Kidney (tissue), 14 donors: ENCODE results near the gene ACER3. TPM values are rescaled to one million over a fixed set of nuclear protein-coding genes. Genes with fewer than 3 reads are reported as not detected.

ENCODE experiments used
- DNase-seq, 5 donors: peaks; one replicate each; pipeline ENCODE4 v3.0.0-alpha.2; 2013 to 2020
- FAIRE-seq: peaks from 2 replicates; lab custom pipeline; 2012; peaks lifted over from hg19 to GRCh38; lab: Jason Lieb, UNC
- H3K27ac ChIP-seq, 2 donors: one replicate each; pipeline ENCODE4 v1.7.0; 2013; ENCODE audit warnings: low read depth in 2 of 2, low read length in 2 of 2, inconsistent platforms in 1 of 2
- H3K27me3 ChIP-seq: one replicate; pipeline ENCODE4 v1.7.1; 2013; ENCODE audit warnings: low read length, inconsistent platforms; ENCODE audit not compliant: control insufficient read depth, insufficient read depth
- H3K36me3 ChIP-seq, 3 donors: one replicate each; pipeline versions ENCODE4 v1.7.0 to v1.7.1; 2013; ENCODE audit warnings: low read length in 3 of 3, control low read depth in 1 of 3, inconsistent platforms in 1 of 3; ENCODE audit not compliant: insufficient read depth in 3 of 3, control insufficient read depth in 2 of 3
- H3K4me1 ChIP-seq, 3 donors: one replicate each; pipeline versions ENCODE4 v1.7.0 to v1.7.1; 2013; ENCODE audit warnings: low read length in 3 of 3, inconsistent platforms in 1 of 3, low read depth in 1 of 3; ENCODE audit not compliant: control insufficient read depth in 2 of 3, insufficient read depth in 2 of 3
- H3K4me3 ChIP-seq, 3 donors: one replicate each; pipeline versions ENCODE4 v1.7.0 to v1.8.1; 2013; ENCODE audit warnings: low read length in 3 of 3, control low read depth in 1 of 3, inconsistent platforms in 1 of 3
- H3K9ac ChIP-seq, 3 donors: one replicate each; pipeline versions ENCODE4 v1.7.0 to v1.7.1; 2013; ENCODE audit warnings: low read length in 3 of 3, control low read depth in 1 of 3, inconsistent platforms in 1 of 3
- H3K9me3 ChIP-seq, 3 donors: one replicate each; pipeline versions ENCODE4 v1.7.0 to v1.7.1; 2013; ENCODE audit warnings: low read length in 3 of 3, control low read depth in 1 of 3, inconsistent platforms in 1 of 3; ENCODE audit not compliant: control insufficient read depth in 2 of 3, insufficient read depth in 1 of 3
- intact Hi-C: fragments of 100-400 bp; cut with DNase I; formaldehyde crosslinking; loops from one replicate; pipeline ENCODE4 v1.11.1; 2022
- polyA plus RNA-seq: library from polyadenylated mRNA; stranded (reverse); fragments of 350-450 nt; fragmentation: Illumina TruSeq; extraction: RNeasy Lipid Tissue Mini Kit (QIAGEN cat#74804); gene quantifications from one replicate; pipeline ENCODE4 v1.2.3, GENCODE V29; 2014; ENCODE audit warnings: low read depth, low replicate concordance; ENCODE audit not compliant: insufficient read depth
- total RNA-seq: library from RNA; stranded (reverse); fragmentation: NEBNext Ultra II Directional; extraction: Animal tissue kit (Norgen Biotek cat#: 25700); gene quantifications from one replicate; pipeline ENCODE4 v1.2.1, GENCODE V29; 2021
- TF ChIP-seq, protein P1 (sequence below): IDR thresholded peaks from 3 replicates; pipeline ENCODE4 v1.5.1; 2012; ENCODE audit warnings: mild to moderate bottlenecking, moderate library complexity, borderline replicate concordance; ENCODE audit not compliant: insufficient read depth; ENCODE audit errors: extremely low read depth
- donor health status: control.
- donor health status: control.
- donor health status: control.
- donor health status: control.
- donor health status: control.
- donor health status: DM: yes; HTN: yes; CAD: no.
- donor health status: Normal renal cell carcinoma (clear cell type).

The ACER3 gene
- total and polyA plus RNA-seq, 2 donors from 2014 or later: 5.9 to 35.3 TPM

DNA sequence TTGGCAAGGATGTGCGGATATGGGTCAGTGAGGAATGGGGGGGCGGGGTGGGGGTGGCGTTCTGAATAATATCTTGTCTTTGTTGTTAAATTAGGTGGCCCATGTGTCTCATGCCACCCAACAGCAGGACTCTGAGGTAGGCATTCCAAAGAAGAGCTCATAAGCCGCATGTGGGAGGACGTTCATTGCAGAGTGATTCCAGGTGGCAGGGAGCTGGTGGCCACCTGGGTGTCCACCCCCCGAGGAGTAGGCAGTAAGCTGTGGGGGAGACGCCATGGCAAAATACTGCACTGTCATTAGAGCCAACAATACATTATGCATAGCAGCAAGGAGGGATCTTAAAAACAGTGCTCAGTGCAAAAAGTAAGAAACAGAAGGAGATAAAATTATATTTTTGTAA is 191.8 kb downstream of the ACER3 start:
- intact Hi-C loops: loop anchor here (5.0 kb wide), 1 partner anchor 35 kb away; no protein-coding TSS in a partner anchor
- no peak overlapping the region for H3K4me3 ChIP-seq
- H3K27me3 ChIP-seq: no peaks in the 10 kb centered on the region
- TF ChIP-seq, protein P1, sequence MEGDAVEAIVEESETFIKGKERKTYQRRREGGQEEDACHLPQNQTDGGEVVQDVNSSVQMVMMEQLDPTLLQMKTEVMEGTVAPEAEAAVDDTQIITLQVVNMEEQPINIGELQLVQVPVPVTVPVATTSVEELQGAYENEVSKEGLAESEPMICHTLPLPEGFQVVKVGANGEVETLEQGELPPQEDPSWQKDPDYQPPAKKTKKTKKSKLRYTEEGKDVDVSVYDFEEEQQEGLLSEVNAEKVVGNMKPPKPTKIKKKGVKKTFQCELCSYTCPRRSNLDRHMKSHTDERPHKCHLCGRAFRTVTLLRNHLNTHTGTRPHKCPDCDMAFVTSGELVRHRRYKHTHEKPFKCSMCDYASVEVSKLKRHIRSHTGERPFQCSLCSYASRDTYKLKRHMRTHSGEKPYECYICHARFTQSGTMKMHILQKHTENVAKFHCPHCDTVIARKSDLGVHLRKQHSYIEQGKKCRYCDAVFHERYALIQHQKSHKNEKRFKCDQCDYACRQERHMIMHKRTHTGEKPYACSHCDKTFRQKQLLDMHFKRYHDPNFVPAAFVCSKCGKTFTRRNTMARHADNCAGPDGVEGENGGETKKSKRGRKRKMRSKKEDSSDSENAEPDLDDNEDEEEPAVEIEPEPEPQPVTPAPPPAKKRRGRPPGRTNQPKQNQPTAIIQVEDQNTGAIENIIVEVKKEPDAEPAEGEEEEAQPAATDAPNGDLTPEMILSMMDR: no peak
- H3K9me3 ChIP-seq: peaks cover 0 to 4% (median 0%) of the 10 kb centered on the region in 3 donors
- no peak for FAIRE-seq
- no peak overlapping the region for H3K27ac ChIP-seq
- H3K36me3 ChIP-seq: no peaks in the 10 kb centered on the region
- peak in 4 of 5 donors; percentile 78 to 86 (median 82) for DNase-seq
- no peak overlapping the region for H3K9ac ChIP-seq
- no peaks in the 10 kb centered on the region for H3K4me1 ChIP-seq

DNA sequence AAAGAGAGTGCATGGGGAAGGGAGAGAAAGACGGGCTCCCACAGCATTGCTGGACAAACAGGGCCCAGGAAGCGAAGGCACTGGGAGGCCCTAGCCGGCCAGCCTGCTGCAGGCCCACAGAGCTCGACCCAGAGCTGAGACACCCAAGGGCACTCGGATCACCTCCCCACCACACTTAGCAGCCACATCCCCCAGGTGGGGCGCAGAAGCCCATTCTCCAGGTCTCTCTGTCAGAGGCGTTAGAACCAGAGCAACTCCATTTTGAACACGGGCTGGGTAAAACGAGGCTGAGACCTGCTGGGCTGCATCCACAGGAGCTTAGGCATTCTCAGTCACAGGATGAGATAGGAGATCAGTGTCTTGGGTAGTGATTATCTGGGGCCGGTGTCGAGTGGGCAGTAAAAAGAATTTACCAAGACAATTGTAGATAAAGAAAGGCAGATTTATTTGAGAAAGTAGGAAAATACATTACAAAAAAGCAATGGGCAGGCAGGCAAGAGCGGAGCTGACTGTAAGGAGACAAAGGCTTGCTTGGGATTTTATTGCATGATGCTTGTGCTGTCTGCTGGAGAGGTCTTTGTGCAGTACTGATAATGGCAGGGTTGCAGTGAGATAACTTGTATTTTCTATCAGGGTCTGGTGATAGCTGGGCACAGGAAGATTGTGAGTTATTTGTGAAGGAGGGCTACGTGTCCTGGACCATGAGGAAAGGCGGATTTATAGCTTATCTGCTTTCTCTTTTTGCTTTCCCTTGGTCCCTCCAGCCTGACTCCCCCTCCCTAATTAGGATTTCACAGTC is 192.7 kb downstream of the ACER3 start:
- no peak overlapping the region for H3K27ac ChIP-seq
- no peaks in the 10 kb centered on the region for H3K36me3 ChIP-seq
- DNase-seq (peak in 1 of 5 donors; percentile 16), FAIRE-seq (no peak)
- no peak overlapping the region for H3K4me3 ChIP-seq
- H3K9me3 ChIP-seq: peaks cover 0 to 4% (median 0%) of the 10 kb centered on the region in 3 donors
- intact Hi-C loops: loop anchor here (5.0 kb wide), 1 partner anchor 34 kb away; no protein-coding TSS in a partner anchor
- TF ChIP-seq, protein P1: no peak
- H3K4me1 ChIP-seq: no peaks in the 10 kb centered on the region
- H3K9ac ChIP-seq: no peak overlapping the region
- no peaks in the 10 kb centered on the region for H3K27me3 ChIP-seq

DNA sequence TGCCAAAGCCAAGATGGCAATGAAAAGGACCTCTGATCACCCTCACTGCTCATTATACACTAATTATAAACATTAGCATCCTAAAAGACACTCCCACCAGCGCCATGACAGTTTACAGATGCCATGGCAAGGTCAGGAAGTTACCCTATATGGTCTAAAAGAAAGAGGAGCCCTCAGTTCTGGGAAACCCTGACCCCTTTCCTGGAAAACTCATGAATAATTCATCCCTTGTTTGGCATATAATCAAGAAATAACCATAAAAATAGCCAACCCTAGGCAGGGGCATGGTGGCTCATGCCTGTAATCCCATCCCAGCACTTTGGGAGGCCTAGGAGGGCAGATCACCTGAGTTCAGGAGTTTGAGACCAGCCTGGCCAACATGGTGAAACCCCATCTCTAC is 193.4 kb downstream of the ACER3 start:
- no peak overlapping the region for H3K27ac ChIP-seq
- no peak overlapping the region for H3K4me3 ChIP-seq
- no peaks in the 10 kb centered on the region for H3K36me3 ChIP-seq
- no peak overlapping the region for H3K9ac ChIP-seq
- DNase-seq (peak in 1 of 5 donors; percentile 9), FAIRE-seq (no peak)
- no peaks in the 10 kb centered on the region for H3K4me1 ChIP-seq
- peaks cover 0 to 4% (median 0%) of the 10 kb centered on the region in 3 donors for H3K9me3 ChIP-seq
- no peaks in the 10 kb centered on the region for H3K27me3 ChIP-seq
- TF ChIP-seq, protein P1: no peak
- intact Hi-C loops: loop anchor here (5.0 kb wide), 1 partner anchor 33 kb away; no protein-coding TSS in a partner anchor
